Measurements from ENCODE around the gene ASTE1.
A peak's percentile ranks its signal among the peaks of the same experiment; 100 is the strongest.

DNA sequence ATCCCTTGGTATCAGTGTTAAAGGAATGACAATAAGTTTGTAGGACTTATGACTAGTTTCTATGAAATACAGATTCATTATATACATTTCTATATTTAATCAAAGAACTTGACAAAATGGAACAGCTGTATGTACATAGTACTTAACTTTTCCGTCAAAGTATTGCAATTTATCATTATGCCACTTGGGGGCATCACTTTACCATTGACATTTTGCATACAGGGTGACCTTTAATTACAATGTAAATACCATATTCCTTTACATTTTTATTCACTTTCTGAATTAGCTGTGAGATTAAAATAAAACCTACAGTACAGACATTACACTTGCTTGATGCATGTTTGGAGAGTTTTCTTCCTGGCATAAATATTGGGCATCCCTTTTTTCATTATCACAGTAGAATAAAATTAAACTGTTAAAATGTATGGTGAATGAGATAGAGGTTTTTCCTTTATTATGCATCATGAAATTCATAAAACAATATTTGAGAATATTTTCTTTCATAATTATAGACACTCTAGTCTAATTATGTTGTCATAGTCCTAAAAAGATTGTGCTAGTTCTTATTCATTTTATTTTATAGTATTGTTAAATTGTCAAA lies 7.0 kb upstream of the ASTE1 start:
- TF ChIP-seq, protein P1, sequence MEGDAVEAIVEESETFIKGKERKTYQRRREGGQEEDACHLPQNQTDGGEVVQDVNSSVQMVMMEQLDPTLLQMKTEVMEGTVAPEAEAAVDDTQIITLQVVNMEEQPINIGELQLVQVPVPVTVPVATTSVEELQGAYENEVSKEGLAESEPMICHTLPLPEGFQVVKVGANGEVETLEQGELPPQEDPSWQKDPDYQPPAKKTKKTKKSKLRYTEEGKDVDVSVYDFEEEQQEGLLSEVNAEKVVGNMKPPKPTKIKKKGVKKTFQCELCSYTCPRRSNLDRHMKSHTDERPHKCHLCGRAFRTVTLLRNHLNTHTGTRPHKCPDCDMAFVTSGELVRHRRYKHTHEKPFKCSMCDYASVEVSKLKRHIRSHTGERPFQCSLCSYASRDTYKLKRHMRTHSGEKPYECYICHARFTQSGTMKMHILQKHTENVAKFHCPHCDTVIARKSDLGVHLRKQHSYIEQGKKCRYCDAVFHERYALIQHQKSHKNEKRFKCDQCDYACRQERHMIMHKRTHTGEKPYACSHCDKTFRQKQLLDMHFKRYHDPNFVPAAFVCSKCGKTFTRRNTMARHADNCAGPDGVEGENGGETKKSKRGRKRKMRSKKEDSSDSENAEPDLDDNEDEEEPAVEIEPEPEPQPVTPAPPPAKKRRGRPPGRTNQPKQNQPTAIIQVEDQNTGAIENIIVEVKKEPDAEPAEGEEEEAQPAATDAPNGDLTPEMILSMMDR (conservative IDR thresholded peaks at IDR 0.05 in 1 of 2, IDR thresholded peaks at IDR 0.05 in 1 of 2; ENCODE audit: low read depth in 1 of 2, low read length in 2 of 2): peak; percentile 28 to 48
- TF ChIP-seq EZH2 (IDR thresholded peaks at IDR 0.05; ENCODE audit: low read length, missing control alignments): no peak
